Esophagus mucosa (tissue), 1 donor: ENCODE results near the gene MRPL43. TPM values are rescaled to one million over a fixed set of nuclear protein-coding genes. Genes with fewer than 3 reads are reported as not detected.

Source experiments
- ATAC-seq: fragments of 200-7000 bp; cut with Tn5 transposase; one replicate; pipeline ENCODE4 v1.9.1; 2020
- total RNA-seq: library from RNA; stranded (reverse); gene quantifications from one replicate; pipeline ENCODE4 v1.2.4, GENCODE V29; 2023
- donor health status: DM: yes; HTN: yes; CAD: no.

MRPL43 gene
- total RNA-seq, 1 donor from 2014 or later = 72.7 TPM

- no peak for ATAC-seq
Observed at GRCh38 chr10:100966887-100967286, 20.4 kb downstream of the MRPL43 start.

GRCh38 chr10:100965820-100966219 lies 21.5 kb downstream of the MRPL43 start:
- ATAC-seq = no peak

- ATAC-seq = no peak
Observed at GRCh38 chr10:100963826-100964225, 23.5 kb downstream of the MRPL43 start.

- no peak for ATAC-seq
Observed at GRCh38 chr10:100962351-100963080, 24.8 kb downstream of the MRPL43 start.

- no peak for ATAC-seq
Observed at GRCh38 chr10:100960251-100960650, 27.0 kb downstream of the MRPL43 start.

GRCh38 chr10:100948916-100949315 lies 38.4 kb downstream of the MRPL43 start:
- ATAC-seq = no peak

GRCh38 chr10:100945754-100946153 lies 41.5 kb downstream of the MRPL43 start:
- no peak for ATAC-seq

- no peak for ATAC-seq
Observed at GRCh38 chr10:100943508-100943907, 43.8 kb downstream of the MRPL43 start.

- no peak for ATAC-seq
Observed at GRCh38 chr10:100942229-100942628, 45.1 kb downstream of the MRPL43 start.

- ATAC-seq = no peak
Observed at GRCh38 chr10:100939763-100940344, 47.4 kb downstream of the MRPL43 start.

Other genes starting within 250 kb of the MRPL43 start
- gene PAX2, start 241.9 kb downstream of the MRPL43 start, total RNA-seq = not detected
- gene SLF2, start 74.5 kb downstream of the MRPL43 start, total RNA-seq = 11.5 TPM
- gene SEMA4G, start 18.0 kb downstream of the MRPL43 start, total RNA-seq = 0.96 TPM
- gene TWNK, start within 50 bp of the MRPL43 start, total RNA-seq = 5.7 TPM
- gene LZTS2, start 12.3 kb upstream of the MRPL43 start, total RNA-seq = 23.0 TPM
- gene PDZD7, start 43.6 kb upstream of the MRPL43 start, total RNA-seq = 0.04 TPM
- gene SFXN3, start 43.7 kb upstream of the MRPL43 start, total RNA-seq = 4.9 TPM
- gene KAZALD1, start 74.5 kb upstream of the MRPL43 start, total RNA-seq = 4.1 TPM
- not detected for gene TLX1, start 143.8 kb upstream of the MRPL43 start, total RNA-seq
- not detected for gene LBX1, start 242.0 kb upstream of the MRPL43 start, total RNA-seq